Hindlimb muscle (tissue), 1 donor: ENCODE measurements around the gene KREMEN2. TPM values are rescaled to one million over a fixed set of nuclear protein-coding genes. Genes with fewer than 3 reads are reported as not detected.
"Not testable (repeated sequence)": the region's sequence is repeated elsewhere in the genome, so short reads cannot be mapped to it uniquely, and the experiment has no call there.

Source experiments
- DNase-seq: peaks from one replicate; pipeline ENCODE4 v3.0.0-alpha.2; 2013
- polyA plus RNA-seq: library from polyadenylated mRNA; unstranded; fragments of 120-200 nt; gene quantifications from one replicate; pipeline ENCODE4 v1.2.1, GENCODE V29; 2013; ENCODE audit not compliant: insufficient read length

The KREMEN2 gene
- polyA plus RNA-seq, 1 donor, result 6.1 TPM

DNA sequence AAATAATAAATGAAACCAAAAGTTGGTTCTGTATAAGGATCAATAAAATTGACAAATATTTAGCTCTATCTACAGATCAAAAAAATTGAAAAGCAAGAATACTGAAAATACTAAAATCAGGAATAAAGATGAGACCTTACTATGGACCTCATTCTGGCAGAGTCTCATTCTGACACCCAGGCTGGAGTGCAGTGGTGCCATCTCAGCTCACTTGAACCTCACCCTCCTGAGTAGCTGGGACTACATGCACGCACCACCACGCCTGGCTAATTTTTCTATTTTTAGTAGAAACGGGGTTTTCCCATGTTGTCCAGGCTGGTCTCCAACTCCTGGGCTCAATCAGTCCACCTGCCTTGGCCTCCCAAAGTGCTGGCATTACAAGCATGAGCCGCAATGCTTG lies 22.0 kb upstream of the KREMEN2 start:
- DNase-seq, result no peak

DNA sequence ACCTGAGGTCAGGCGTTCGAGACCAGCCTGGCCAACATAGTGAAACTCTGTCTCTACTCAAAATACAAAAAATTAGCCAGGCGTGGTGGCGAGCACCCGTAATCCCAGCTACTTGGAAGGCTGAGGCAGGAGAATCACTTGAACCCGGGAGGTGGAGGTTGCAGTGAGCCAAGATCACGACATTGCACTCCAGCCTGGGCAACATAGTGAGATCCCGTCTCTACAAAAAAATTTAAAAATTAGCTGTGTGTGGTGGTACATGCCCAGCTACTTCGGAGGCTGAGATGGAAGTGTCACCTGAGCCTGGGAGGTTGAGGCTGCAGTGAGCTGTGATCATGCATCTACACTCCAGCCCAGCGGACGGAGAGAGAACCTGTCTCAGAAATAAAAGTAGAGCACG lies 20.4 kb upstream of the KREMEN2 start:
- DNase-seq, result not testable (repeated sequence)

DNA sequence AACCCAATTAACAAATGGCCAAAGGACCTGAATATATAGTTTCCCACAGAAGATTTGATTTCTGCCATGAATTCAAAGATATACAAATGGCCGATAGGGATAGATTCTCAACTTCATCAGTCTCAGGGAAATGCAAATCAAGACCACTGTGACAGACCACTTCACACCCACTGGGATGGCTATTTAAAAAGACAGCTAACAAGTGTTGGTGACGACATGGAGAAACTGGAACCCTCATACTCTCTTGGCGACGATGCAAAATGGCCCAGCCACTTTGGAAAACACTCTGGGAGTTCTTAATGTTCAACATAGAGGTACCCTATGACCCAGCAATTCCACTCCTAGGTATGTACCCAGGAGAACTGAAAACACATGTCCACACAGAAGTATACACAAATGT lies 17.4 kb upstream of the KREMEN2 start:
- DNase-seq, result no peak

DNA sequence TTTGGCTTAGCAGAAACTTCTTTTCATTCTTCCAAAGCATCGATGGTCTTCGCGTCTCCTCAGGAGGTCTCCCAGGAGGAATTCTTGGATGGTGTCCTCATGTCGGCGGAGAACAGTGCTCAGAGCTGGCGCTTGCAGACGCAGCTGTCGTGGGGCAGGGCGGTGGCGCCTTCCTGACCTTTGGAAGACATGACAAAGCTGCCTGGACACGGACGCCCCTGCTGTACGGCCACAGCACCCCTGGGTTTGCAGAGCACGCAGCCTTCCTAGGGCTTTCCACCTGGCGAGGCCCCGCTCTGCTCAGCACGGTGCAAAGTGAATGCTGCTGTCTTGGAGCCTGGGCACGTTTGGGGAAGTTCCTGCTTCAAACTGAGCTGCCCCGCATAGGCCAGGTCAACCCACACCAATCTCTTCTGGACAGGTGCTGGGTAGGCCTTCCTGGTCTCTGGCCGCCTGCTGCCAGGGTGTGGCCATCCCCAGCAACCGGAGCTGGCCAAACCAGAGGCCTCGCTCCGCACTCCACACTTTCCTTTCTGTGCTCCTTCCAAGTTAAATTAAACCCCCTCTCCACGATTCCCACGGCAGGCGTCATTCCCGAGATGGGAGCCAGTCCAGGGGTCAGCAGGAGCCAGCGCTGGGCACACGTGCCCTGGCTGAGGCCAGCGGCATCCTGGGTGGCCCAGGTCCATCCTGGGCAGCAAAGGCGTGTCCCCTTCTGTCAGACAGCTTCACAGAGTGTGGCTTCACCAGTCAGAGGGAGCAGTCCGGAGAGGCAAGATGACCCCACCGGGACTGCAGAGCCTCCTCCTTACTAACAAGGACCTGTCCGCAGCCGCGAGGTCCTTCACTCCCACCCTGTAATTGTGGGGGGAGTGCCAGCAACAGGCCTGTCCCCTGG lies 15.0 kb upstream of the KREMEN2 start:
- DNase-seq, result no peak

DNA sequence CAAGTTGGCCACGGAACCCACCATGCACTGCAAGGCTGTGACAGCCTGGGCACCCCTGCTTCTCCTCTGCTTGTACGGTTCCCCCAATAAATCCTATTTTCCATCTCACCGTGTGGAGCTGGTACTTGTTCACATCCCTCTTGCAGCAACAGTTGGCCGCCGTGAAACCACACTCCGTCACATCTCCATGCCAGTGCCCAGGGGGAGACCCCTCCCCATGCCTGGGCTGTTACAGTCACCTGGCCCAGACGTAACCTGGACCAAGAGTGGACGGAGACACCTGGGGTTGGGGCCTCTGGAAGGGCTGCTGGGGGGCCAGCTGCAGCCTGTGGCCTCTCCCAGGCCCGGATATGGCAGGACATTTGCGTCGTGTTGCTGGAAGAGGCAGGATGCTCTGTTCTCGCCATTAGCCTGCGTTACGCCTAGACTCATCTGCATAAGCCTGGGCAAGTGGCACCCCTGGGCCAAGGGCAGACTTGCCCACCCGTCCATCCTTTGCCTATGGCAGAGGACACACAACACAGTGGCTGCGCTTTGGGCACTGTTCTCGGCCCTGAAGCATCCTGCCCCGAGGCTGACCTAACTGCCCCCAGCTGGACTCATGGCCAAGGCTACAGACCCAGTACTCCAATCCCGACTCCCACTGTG lies 14.2 kb upstream of the KREMEN2 start:
- DNase-seq, result no peak

DNA sequence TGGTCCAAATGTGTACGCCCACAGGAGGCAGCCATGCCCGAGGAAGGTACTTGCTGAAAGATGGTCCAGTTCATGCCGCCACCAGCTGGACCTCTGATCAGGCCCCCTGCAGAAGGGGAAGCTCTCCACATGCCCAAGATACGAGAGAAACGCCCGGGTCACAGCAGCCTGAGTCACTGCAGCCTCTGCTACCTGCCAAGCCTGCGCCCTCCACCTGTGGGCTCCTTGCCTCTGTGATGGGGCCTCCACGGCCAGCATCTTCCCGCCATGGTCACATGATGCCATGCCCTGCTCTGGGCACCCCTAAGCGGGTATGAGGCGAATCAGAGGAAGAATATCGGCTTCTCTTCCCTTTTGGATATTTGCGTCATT lies 13.7 kb upstream of the KREMEN2 start:
- DNase-seq, result no peak

GRCh38 chr16:2950773-2951172 lies 13.3 kb upstream of the KREMEN2 start:
- no peak for DNase-seq

DNA sequence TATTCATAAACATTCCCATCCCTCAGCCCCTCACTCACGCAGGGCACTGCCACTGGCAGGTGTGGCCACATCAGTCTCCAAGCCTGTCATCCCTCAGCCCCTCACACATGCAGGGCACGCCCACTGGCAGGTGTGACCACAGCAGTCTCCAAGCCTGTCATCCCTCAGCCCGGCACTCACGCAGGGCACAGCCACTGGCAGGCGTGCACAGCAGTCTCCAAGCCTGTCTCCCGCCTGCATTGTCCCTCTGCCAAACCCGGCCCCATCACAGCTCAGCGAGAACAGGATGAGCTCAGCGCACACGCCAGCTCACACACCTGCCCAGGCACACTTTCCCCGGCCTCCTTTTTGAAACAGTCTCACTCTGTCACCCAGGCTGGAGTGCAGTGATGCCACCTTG lies 11.4 kb upstream of the KREMEN2 start:
- no peak for DNase-seq

DNA sequence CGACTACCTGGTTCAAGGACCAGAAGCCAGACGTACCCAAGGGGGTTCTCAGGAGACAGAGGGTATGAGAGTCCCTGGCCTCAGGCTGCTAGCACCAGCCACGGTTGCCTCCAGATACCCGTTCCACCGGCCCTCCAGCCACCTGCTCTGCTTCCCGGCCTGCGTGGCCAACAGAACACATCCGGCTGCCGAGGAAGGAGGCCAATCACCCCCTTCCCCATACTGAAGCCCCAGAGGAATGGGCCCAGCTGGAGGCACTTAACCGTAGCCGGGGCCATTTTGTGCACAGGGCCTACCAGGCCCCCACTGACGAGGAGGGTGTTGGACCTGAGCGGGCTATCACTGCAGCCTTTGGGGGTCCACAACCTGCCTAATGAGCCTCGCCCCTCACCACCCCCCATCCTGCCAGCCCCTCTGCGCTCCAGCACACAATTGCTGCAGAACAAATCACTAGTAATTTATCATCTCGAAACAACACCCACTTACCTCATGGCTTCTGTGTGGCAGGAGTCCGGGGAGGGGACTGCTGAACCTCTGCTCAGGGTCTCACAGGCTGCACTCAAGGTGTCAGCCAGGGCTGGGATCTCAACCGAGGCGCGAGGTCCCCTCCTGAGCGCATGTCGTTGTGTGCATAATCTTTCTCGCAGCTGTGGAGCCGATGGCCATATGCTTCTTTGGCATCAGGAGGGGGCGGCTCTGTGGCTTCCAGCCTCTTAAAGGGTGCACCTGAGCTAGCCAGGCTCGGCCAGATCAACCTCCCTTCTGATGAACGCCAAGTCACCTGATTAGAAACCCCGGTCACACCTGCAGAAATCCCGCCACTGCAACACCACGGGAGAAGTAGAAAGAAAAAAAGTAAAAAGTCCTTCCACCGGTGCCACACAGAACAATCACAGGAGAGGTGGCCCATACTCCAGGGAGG lies 10.1 kb upstream of the KREMEN2 start:
- DNase-seq, result no peak

GRCh38 chr16:2954656-2955381 lies 9.3 kb upstream of the KREMEN2 start:
- no peak for DNase-seq

- no peak for DNase-seq
Observed at GRCh38 chr16:2955438-2955778, 8.7 kb upstream of the KREMEN2 start.

DNA sequence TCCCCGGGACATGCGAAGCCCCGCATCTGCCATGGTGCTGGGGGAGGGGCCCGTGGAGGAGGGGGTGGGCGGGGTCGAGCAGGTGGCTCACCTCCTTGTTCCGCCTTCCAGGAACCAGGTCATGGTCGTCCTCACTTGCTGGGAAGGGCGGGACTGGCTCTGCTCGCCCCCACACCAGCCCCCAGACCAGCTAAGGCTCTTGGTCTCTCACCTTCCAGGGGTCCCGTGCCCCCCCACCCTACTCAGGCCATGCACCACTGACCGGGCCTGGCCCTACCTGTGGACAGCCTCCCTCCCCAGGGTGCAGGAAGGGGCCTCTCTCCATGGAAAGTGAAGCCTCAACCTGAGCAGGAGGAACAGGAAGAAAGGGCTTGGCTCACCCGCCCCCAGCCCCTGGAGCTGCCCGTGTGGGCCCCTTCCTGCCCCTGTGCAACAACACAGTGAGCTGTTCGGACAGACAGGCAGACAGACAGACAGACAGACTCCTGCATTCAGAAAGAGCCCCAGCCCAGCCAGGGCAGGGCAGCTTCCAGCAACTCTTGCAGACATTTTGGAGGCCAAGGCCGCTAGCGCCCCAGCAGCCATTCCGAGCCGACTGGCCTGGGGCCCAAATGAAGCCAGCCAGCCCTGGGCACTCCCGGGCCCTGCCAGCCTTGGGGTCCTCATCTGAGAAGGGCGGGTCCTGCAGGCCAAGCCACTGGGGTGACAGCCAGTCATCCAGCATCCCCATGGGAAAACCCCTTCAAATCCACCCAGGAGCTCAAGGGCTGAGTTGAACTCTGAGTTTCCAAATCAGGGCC lies 8.1 kb upstream of the KREMEN2 start:
- DNase-seq, result no peak

DNA sequence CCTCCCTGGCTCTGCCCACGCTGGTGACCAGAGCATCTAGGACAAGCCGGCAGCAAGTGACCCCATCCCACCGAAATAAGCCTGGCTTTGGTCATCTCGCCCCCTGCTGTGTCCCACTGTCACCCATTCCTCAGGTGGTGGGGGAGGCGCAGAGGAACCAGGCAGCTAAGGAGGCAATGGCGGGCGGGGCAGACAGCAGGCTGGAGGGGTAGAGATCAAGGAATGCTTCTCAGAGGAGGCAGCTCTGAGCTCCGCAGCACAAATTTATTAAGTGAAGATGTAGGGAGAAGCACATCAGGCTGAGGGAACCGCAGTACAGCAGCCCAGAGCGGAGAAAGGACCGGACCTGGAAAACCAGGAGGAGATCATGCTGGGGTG lies 7.5 kb upstream of the KREMEN2 start:
- DNase-seq, result no peak

GRCh38 chr16:2959206-2959605 lies 4.9 kb upstream of the KREMEN2 start:
- DNase-seq, result no peak

GRCh38 chr16:2960183-2961010 lies 3.7 kb upstream of the KREMEN2 start:
- no peak for DNase-seq

GRCh38 chr16:2962334-2963073 lies 1.6 kb upstream of the KREMEN2 start:
- DNase-seq, result no peak

- DNase-seq, result no peak
Observed at GRCh38 chr16:2963074-2963722, 877 bp upstream of the KREMEN2 start.

DNA sequence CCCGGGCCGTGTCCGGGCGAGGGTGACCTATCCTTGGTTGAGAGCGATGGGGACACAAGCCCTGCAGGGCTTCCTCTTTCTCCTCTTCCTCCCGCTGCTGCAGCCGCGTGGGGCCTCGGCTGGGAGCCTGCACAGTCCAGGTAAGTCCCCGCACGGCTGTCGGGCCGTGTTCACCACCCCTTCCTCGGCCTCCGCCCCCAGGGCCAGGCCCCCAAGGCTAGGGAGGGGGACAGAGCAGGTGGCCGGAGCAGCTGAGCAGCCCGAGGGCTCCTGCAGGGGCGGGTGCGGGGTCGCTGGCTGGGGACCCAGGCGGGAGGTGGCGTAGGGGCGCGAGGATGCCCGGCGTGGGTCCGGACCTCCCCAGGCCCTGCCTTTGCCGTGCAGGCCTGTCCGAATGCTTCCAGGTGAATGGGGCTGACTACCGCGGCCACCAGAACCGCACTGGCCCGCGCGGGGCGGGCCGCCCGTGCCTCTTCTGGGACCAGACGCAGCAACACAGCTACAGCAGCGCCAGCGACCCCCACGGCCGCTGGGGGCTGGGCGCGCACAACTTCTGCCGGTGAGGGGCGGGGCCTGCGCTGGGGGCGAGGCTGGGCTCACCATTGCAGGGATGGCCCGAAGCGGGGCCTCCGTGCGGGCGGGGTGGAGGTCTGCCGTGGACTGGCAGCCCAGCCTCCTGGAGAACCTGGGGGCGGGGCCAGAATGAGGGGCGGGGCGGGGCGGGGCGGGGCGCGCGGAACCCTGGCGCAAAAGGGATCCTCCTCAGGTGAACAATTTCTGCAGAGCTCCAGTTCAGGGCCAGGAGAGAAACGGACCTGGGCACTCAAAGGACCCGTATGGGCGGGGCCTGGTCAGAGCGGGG lies 631 bp downstream of the KREMEN2 start:
- DNase-seq, result no peak
